HL-60 (cell line): ENCODE measurements around the gene CA5B.

Source experiments
- DNase-seq, 2 experiments: peaks; one replicate each; pipeline ENCODE4 v3.0.0-alpha.2; 2010 to 2020; ENCODE audit warnings: low read depth in 1 of 2, low spot score in 1 of 2
- H3K27ac ChIP-seq: fragments of 250-450 bp; sonication (Bioruptor Pico); replicated peaks from 2 replicates; pipeline ENCODE4 v1.5.1; 2020; ENCODE audit warnings: mild to moderate bottlenecking, moderate library complexity
- H3K27me3 ChIP-seq: fragments of 250-450 bp; sonication (Bioruptor Pico); 2 replicates; pipeline ENCODE4 v1.5.1; 2021; ENCODE audit warnings: mild to moderate bottlenecking, moderate library complexity; ENCODE audit not compliant: insufficient read depth, poor library complexity, severe bottlenecking
- H3K4me3 ChIP-seq: replicated peaks from 2 replicates; pipeline ENCODE4 v1.5.1; 2011; ENCODE audit warnings: mild to moderate bottlenecking, control low read depth, low read length; ENCODE audit not compliant: insufficient read depth
- CTCF ChIP-seq: IDR thresholded peaks from one replicate; pipeline ENCODE4 v1.5.1; 2011; ENCODE audit warnings: low read length, control low read depth, inconsistent platforms; ENCODE audit not compliant: insufficient read depth
- GABPA ChIP-seq: IDR thresholded peaks from 2 replicates; pipeline ENCODE4 v1.6.1; 2012; ENCODE audit warnings: low read depth
- POLR2AphosphoS5 ChIP-seq: IDR thresholded peaks from 2 replicates; pipeline ENCODE4 v1.6.1; 2012; ENCODE audit warnings: low read depth
- SPI1 ChIP-seq: IDR thresholded peaks from 2 replicates; pipeline ENCODE4 v1.6.1; 2012; ENCODE audit warnings: low read depth, mild to moderate bottlenecking, borderline replicate concordance
- TF ChIP-seq, protein P1 (sequence below): IDR thresholded peaks from 2 replicates; pipeline ENCODE4 v1.6.1; 2012; ENCODE audit warnings: low read depth; ENCODE audit not compliant: insufficient replicate concordance

CA5B gene

DNA sequence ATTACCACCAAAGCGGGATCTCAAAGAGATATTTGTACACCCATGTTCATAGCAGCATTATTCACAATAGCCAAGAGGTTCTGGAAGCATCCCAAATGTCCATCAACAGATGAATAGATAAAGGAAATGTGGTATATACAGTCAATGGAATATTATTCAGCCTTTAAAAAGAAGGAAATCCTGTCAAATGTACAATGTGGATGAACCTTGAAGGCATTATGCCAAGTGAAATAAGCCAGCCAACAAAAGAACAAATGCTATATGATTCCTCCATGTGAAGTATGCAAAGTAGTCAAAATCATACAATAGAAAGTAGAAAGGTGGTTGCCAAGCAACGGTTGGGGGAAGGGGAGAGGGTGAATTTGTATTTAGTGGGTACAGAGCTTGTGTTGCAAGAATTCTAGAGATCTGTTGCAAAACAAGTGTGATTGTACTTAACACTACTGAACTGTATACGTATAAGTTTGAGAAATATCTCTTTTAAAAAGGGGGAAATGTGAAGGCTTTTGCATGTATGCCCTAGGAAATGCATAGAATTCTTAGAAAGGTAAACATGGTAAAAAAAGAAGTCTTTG is 47.2 kb downstream of the CA5B start:
- DNase-seq: peak; percentile 52 to 55
- no peak overlapping the region for H3K4me3 ChIP-seq
- TF ChIP-seq CTCF: no peak
- TF ChIP-seq GABPA: no peak
- TF ChIP-seq SPI1: no peak
- TF ChIP-seq POLR2AphosphoS5: no peak

GRCh38 chrX:15786915-15787314 is 48.8 kb downstream of the CA5B start:
- Histone ChIP-seq H3K27ac (no peak overlapping the region), H3K27me3 (no peaks in the 10 kb centered on the region), H3K4me3 (no peak overlapping the region)
- peak in 1 of 2 experiments; percentile 77 for DNase-seq
- TF ChIP-seq, protein P1, sequence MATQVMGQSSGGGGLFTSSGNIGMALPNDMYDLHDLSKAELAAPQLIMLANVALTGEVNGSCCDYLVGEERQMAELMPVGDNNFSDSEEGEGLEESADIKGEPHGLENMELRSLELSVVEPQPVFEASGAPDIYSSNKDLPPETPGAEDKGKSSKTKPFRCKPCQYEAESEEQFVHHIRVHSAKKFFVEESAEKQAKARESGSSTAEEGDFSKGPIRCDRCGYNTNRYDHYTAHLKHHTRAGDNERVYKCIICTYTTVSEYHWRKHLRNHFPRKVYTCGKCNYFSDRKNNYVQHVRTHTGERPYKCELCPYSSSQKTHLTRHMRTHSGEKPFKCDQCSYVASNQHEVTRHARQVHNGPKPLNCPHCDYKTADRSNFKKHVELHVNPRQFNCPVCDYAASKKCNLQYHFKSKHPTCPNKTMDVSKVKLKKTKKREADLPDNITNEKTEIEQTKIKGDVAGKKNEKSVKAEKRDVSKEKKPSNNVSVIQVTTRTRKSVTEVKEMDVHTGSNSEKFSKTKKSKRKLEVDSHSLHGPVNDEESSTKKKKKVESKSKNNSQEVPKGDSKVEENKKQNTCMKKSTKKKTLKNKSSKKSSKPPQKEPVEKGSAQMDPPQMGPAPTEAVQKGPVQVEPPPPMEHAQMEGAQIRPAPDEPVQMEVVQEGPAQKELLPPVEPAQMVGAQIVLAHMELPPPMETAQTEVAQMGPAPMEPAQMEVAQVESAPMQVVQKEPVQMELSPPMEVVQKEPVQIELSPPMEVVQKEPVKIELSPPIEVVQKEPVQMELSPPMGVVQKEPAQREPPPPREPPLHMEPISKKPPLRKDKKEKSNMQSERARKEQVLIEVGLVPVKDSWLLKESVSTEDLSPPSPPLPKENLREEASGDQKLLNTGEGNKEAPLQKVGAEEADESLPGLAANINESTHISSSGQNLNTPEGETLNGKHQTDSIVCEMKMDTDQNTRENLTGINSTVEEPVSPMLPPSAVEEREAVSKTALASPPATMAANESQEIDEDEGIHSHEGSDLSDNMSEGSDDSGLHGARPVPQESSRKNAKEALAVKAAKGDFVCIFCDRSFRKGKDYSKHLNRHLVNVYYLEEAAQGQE: no peak
- TF ChIP-seq GABPA (no peak), CTCF (no peak), SPI1 (peak; percentile 90; the same call in 1 of the 2 replicates), POLR2AphosphoS5 (no peak)

More for the DNA sequence above, 47.2 kb downstream of the CA5B start:
- peak overlapping the region; percentile 39; the same call in 1 of the 2 replicates for H3K27ac ChIP-seq
- H3K27me3 ChIP-seq: no peaks in the 10 kb centered on the region

DNA sequence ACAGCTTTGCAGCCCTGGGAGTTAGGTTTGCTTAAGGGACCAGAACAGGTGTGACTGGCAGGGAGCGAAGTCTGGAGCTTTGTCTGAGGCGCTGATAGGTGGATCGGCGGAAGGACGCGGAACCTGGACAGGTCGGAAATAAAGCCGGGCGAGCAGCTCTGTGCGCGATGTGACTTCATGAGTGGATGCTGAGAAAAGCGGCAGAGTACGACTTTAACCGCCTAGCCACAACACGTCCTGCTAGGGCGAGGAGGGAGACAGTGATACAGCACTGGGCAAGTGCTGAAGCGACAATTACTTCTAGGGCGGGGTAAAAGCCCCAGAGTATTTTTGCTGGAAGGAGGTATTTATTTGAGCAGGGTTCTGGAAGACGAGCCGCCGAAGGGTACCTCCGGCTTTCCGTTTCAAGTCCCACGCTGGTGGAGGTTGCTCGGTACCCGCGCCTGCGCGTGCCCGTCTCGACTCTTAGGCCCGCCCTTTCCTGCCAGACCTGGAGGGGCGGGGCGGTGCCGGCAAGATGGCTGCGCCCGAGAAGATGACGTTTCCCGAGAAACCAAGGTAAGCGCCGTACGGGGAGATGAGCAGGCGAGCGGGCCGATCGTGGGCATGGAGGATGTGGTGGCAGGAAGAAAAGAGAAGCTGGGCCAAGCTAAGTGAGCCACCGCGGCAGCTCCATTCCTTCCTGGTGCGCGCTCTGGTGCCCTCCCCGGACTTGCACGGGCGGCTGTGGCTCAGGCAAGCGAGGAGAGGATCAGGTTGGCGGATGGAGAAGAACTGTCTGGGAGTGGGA is 52.1 kb downstream of the CA5B start, which contains the start of gene ZRSR2:
Gene ZRSR2 (plus strand): TSS at position 506 of the 790 bp plus-strand sequence. CDS start 12 bp downstream, at position 518.
- Histone ChIP-seq H3K27ac (peak within 1 kb of the TSS; percentile 78), H3K27me3 (no peaks in the 10 kb centered on the region), H3K4me3 (peak within 1 kb of the TSS; percentile 76)
- TF ChIP-seq GABPA (no peak), POLR2AphosphoS5 (peak; percentile 48; the same call in 1 of the 2 replicates), SPI1 (no peak), CTCF (no peak)
- peak; percentile 54 to 90 for DNase-seq

- peak overlapping the region; percentile 78 for H3K27ac ChIP-seq
Measured at GRCh38 chrX:15790769-15791290, 52.8 kb downstream of the CA5B start.

More at GRCh38 chrX:15790769-15791290, 52.8 kb downstream of the CA5B start:
- Histone ChIP-seq H3K4me3 (peak overlapping the region; percentile 76), H3K27me3 (no peaks in the 10 kb centered on the region)
- DNase-seq: peak in 1 of 2 experiments; percentile 45
- TF ChIP-seq, protein P1: no peak
- TF ChIP-seq CTCF: no peak
- peak; percentile 73 for TF ChIP-seq SPI1
- no peak for TF ChIP-seq GABPA
- TF ChIP-seq POLR2AphosphoS5: no peak
